HG02610 (cell line): Measurements from ENCODE around the gene NUP85.
"Not testable (repeated sequence)": the region's sequence is repeated elsewhere in the genome, so short reads cannot be mapped to it uniquely, and the experiment has no call there.

Experiments
- ATAC-seq: cut with Tn5 transposase; IDR thresholded peaks from one replicate; pipeline ENCODE4 v1.9.1; 2021; ENCODE audit warnings: mild to moderate bottlenecking, moderate library complexity; ENCODE audit not compliant: unreplicated experiment

NUP85 gene

GRCh38 chr17:75205037-75205792 lies at the start of gene NUP85:
Gene NUP85, plus strand, starts transcription at chr17:75205679. Its CDS starts 83 bp downstream, at chr17:75205762.
- peak; percentile 73 for ATAC-seq

DNA sequence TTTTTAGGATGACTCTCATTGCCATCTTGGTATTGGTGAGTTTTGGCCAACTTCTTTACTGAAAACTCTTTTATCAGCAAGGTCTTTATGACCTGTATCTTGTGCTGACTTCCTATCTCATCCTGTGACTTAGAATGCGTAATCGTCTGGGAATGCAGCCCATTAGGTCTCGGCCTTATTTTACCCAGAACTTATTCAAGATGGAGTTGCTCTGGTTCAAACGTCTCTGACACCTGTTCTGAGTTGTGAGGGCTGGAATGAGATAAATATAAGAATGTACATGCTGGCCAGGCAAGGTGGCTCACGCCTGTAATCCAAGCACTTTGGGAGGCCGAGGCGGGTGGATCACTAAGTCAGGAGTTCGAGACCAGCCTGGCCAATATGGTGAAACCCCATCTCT lies 47.0 kb upstream of the NUP85 start:
- ATAC-seq, result not testable (repeated sequence)

DNA sequence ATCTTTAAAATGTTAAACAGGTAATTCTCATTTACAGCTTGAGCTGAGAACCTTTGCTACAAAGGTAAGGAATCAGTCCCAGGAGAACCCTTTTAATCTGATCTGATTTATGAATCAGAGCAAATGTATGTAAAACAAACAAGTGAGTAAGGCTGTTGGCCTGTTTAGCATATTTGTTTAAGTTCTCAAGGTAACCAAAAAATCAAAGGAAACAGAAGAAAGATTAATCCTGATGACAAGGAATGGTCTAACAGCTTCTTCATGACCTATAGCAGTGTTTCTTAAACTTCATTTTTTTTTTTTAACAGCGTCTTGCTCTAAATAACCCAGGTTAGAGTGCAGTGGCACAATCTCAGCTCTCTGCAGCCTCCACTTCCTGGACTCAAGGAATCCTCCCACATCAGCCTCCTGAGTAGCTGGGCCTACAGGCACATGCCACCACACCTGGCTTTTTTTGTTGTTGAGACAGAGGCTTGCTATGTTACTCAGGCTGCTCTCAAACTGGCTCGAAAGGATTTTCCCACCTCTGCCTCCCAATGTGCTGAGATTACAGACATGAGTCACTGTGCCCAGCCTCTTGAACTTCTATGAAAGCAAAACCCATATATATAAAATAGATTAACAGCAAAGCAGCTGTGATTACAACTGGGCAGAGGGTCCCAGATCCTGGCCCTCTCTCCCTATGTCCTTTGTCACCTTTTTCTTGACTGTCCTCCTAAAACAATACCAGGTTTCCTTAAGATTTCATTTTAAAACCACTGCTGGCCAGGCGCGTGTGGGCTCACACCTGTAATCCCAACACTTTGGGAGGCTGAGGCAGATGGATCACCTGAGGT lies 46.1 kb upstream of the NUP85 start:
- no peak for ATAC-seq

GRCh38 chr17:75160211-75160610 lies 45.3 kb upstream of the NUP85 start:
- no peak for ATAC-seq

DNA sequence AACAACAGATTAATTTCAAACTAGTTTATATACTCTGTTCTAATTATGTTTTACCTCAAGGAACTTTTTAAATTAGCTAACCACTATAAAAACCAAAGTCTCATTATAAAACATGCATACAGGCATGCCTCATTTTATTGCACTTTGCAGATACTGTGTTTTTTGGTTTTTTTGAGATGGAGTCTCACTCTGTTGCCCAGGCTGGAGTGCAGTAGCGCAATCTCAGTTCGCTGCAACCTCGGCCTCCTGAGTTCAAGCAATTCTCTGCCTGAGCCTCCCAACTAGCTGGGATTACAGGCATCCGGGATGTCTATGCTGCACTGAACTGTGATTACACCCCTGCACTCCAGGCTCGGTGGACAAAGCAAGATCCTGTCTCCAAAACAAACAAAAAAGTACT lies 42.4 kb upstream of the NUP85 start:
- no peak for ATAC-seq

GRCh38 chr17:75164606-75165005 lies 40.9 kb upstream of the NUP85 start:
- not testable (repeated sequence) for ATAC-seq

DNA sequence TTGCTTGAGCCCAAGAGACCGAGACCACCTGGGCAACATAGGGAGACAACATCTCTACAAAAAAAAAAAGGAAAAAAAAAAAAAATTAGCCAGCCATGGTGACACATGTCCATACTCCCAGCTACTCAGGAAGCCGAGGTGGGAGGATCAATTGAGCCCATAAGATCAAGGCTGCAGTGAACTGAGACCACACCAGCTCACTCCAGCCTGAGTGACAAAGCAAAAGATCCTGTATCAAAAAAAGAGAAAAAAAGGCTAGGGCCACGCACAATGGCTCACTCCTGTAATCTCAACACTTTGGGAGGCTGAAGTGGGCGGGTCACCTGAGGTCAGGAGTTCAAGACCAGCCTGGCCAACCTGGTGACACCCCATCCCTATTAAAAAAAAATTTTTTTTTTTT lies 36.5 kb upstream of the NUP85 start:
- ATAC-seq, result no peak

- ATAC-seq, result no peak
These were observed 32.0 kb upstream of the NUP85 start for GRCh38 chr17:75173526-75173925.

DNA sequence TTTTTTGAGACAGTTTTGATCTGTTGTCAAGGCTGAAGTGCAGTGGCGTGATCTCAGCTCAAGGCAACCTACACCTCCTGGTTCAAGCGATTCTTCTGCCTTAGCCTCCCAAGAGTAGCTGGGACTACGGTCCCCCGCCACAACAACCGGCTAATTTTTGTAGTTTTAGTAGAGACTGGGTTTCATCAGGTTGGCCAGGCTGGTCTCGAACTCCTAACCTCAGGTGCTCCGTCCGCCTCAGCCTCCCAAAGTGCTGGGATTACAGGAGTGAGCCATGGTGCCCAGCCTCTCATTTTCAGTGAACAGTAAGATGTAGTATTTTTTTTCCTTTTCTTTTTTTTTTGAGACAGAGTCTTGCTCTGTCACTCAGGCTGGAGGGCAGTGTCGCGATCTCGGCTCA lies 30.5 kb upstream of the NUP85 start:
- ATAC-seq, result no peak

- no peak for ATAC-seq
These were observed 28.9 kb upstream of the NUP85 start for GRCh38 chr17:75176625-75177024.

DNA sequence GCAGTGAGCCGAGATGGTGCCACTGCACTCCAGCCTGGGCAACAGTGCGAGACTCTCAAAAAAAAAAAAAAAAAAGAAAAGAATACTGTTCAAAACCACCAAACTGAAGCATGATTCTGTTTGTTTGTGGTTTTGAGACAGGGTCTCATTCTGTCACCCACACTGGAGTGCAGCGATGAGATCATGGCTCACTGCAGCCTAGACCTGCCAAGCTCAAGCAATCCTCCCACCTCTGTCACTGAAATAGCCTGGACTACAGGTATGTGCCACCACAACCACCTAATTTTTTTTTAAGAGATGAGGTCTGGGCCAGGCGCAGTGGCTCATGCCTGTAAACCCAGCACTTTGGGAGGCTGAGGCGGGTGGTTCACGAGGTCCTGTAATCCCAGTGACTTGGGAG lies 27.0 kb upstream of the NUP85 start:
- no peak for ATAC-seq

GRCh38 chr17:75181110-75181509 lies 24.4 kb upstream of the NUP85 start:
- no peak for ATAC-seq

DNA sequence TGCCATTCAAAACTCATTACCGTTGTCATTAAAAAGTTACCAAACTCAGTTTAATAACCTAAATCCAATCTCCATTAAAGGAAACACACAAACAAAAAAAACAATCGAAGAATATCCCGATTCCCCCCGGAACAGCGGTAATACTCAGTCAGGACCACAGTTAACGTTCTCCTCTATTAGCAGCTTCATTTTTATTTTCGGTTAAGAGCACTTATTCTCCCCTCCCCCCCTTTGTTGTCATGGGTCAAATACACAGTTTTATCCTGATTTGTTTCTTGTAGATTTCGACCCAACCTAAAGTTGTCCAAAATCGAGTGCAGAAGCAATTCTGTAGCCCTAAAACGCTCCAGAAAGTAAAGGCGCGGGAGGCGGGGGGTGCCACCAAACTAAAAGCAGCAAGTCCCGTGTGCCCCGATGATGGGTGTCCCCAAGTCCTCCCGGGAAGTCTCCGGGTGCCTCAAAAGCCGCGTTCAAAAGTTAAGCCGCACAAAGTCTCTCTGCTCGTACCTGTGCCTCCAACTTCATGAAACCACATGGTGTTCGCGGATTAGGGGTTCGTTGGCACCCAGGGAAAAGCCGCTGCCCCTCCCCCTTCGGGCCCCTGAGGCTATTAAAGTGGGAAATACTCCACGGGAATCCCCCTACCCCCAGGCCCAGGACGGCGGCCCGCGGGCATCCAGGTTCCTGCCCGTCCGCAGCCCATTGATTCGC lies 23.7 kb upstream of the NUP85 start:
- peak; percentile 2 for ATAC-seq

- no peak for ATAC-seq
These were observed 23.2 kb upstream of the NUP85 start for GRCh38 chr17:75182319-75182568.

GRCh38 chr17:75182569-75183436 lies 22.7 kb upstream of the NUP85 start, which contains the start of gene SUMO2:
Gene SUMO2, minus strand, starts transcription at chr17:75182959. Its CDS starts 125 bp downstream, at chr17:75182834.
- peak; percentile 76 for ATAC-seq

DNA sequence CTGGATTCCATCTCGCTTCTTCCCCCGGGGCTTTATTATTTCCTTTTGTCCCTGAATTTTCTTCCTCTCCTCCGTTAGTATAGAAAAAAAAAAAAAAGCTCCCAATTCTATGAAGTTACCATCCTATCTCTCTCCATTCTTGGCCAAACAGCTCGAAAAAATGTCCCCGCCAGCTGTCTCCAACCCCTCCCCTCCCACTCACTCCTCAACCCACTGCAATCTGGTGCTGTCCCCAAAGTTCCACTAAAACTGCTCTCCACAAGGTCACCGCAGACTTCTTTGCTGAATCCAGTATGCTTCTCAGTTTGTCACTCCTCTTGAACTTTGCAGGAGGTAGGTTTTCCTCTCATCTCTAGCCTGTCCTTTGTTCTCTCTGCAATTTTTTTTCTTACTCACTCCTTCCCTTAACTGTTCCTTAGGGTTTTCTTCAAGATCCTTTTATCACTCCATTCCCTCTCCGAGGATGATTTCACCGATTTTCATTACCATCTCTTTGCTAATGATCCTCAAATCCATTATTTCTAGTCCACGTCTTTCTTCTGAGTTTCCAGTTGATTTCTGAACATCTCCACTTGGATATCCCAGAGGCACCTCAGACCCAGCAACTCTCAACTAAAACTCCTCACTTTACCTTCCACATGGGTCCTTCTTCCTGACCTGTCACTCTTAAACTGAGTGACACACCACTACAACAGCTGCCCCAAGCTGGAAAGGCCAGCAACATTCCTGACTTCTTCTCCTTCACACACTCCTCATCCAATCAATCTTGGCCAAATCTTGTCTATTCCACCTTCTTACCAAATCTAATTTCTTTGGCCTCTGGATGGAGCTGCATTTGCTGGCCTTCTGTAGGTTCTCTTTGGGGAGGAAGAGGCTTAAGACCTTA lies 21.2 kb upstream of the NUP85 start:
- no peak for ATAC-seq

- no peak for ATAC-seq
These were observed 16.9 kb upstream of the NUP85 start for GRCh38 chr17:75188614-75189013.

GRCh38 chr17:75191584-75191983 lies 13.9 kb upstream of the NUP85 start:
- ATAC-seq, result no peak

DNA sequence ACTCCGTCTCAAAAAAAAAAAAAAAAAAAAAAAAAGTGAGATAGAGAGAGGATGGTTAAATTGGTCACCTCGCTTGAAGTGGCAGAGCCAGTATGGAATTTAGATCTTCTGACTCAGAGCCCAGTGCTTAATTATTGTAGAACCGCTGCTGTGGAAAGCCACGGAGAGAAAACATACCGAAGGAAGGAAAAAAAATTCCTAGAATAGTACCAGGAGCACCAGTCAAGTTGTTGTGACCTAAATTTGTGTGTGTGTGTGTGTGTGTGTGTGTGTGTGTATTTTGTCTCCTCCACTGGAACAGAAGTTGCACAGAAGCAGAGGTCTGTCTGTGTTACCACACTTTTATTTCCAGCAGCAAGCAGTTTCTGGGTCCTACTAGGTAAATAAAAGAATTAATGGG lies 10.6 kb upstream of the NUP85 start:
- ATAC-seq, result no peak
